Cardiac fibroblast (primary cell): ENCODE measurements around the gene CRACR2A.

Experiments
- DNase-seq, 2 donors: peaks; one replicate each; pipeline versions ENCODE4 v3.0.0 to v3.0.0-alpha.2; 2010; ENCODE audit warnings: low read depth in 2 of 2
- H3K4me3 ChIP-seq, 2 donors: replicated peaks in 1 of 2; 1 replicate in 1 of 2; 2 replicates in 1 of 2; pipeline ENCODE4 v1.5.1; 2011; ENCODE audit warnings: low read depth in 2 of 2, low read length in 2 of 2, mild to moderate bottlenecking in 2 of 2, moderate library complexity in 1 of 2
- CTCF ChIP-seq: IDR thresholded peaks from one replicate; pipeline ENCODE4 v1.5.1; 2011; ENCODE audit warnings: low read depth, mild to moderate bottlenecking, low read length, inconsistent platforms

The CRACR2A gene

DNA sequence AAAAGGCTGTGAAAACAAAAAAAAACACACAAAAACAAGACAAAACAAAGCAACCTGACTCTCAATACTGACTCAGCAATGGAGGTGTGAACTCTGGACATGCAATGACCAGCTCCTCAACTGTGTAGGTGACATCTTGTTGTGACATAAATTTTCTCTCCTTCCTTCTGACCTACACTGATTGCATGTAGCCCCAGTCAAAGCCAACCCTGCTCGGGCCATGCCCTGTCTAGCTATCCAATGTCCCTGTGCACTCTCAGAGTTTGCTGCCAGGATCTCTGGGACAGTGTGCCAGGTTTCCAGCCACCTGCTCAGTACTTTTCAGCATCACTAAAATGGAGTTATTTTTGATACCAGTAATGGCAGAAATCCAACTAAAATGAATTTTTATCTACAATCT, 18.9 kb upstream of the CRACR2A start:
- no peak for DNase-seq
- H3K4me3 ChIP-seq: no peak overlapping the region
- TF ChIP-seq CTCF: no peak

DNA sequence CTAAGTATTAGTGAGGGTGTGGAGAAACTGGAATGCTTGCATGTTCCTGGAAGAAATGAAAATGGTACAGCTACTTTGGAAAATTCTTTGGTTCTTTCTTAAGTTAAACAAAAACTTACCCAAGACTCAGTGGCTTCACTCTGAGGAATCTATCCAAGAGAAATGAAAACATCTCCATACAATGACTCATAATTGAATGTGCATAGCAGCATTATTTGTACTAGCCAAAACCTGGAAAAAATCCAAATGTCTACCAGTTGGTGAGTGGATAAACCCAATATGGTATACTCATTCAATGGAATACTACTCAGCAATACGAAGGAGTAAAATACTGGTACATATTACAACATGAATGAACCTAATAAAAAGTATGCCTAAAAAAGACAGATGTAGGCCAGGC, 18.0 kb upstream of the CRACR2A start:
- no peak overlapping the region for H3K4me3 ChIP-seq
- DNase-seq: peak; percentile 63 to 98
- TF ChIP-seq CTCF: no peak

GRCh38 chr12:3768911-3769447, 16.1 kb upstream of the CRACR2A start:
- TF ChIP-seq CTCF: no peak
- H3K4me3 ChIP-seq: no peak overlapping the region
- DNase-seq: no peak

- H3K4me3 ChIP-seq: no peak overlapping the region
- TF ChIP-seq CTCF: no peak
- peak; percentile 20 to 51 for DNase-seq
These were observed 8.3 kb upstream of the CRACR2A start for GRCh38 chr12:3761116-3761735.

GRCh38 chr12:3759878-3760277, 7.0 kb upstream of the CRACR2A start:
- DNase-seq: no peak
- H3K4me3 ChIP-seq: no peak overlapping the region
- no peak for TF ChIP-seq CTCF

DNA sequence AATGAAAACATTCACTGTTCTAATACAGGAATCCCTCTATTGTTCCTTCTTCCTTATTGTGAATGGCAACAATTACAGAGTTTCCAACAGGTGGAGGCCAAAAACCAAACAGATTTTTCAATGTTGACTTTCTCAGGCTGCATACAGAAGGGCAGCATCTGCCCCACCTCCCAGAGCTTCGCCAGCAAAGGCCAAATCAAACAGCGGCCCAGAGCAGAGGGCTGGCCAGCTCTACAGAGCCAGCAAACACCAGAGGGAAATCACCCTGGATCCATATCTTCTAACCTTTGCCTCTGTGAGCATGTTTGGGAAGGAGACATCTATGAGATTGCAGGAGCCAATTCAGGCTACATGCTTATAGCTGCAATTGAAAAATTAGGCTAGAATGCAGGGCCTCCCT, 4.4 kb upstream of the CRACR2A start:
- DNase-seq: no peak
- H3K4me3 ChIP-seq: no peak overlapping the region
- no peak for TF ChIP-seq CTCF

DNA sequence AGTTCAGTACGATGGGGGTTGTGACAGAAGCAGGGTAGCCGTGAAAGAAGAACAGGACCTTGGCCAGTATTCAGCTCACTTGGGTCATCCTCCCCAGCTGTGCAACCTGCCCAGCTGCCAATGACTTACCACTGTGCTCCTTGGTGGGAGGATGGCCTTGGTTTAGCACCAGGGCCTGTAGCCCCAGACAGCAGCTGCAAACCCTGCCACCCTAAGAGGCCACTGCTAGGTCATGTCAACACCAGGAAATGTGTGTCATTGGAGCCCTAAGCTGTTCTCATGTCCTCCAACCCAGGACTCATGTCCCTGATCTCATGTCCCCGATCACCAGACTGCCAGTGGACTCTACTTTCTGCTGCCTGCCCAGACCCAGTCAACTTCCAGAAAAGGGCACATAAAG, 3.0 kb upstream of the CRACR2A start:
- no peak for TF ChIP-seq CTCF
- no peak overlapping the region for H3K4me3 ChIP-seq
- DNase-seq: no peak
